ENCODE results near the gene FDXR. TPM values are rescaled to one million over a fixed set of nuclear protein-coding genes. Genes with fewer than 3 reads are reported as not detected.

The FDXR gene
- total RNA-seq, 1 donor from 2014 or later, result 28.1 TPM

- H3K27me3 Mint-ChIP-seq, result peaks cover 53% of the 10 kb centered on the region
- H3K4me1 Mint-ChIP-seq (ENCODE audit: unreplicated experiment), result peaks cover 13% of the 10 kb centered on the region
- no peak overlapping the region for H3K4me3 Mint-ChIP-seq
- TF ChIP-seq, protein P1, sequence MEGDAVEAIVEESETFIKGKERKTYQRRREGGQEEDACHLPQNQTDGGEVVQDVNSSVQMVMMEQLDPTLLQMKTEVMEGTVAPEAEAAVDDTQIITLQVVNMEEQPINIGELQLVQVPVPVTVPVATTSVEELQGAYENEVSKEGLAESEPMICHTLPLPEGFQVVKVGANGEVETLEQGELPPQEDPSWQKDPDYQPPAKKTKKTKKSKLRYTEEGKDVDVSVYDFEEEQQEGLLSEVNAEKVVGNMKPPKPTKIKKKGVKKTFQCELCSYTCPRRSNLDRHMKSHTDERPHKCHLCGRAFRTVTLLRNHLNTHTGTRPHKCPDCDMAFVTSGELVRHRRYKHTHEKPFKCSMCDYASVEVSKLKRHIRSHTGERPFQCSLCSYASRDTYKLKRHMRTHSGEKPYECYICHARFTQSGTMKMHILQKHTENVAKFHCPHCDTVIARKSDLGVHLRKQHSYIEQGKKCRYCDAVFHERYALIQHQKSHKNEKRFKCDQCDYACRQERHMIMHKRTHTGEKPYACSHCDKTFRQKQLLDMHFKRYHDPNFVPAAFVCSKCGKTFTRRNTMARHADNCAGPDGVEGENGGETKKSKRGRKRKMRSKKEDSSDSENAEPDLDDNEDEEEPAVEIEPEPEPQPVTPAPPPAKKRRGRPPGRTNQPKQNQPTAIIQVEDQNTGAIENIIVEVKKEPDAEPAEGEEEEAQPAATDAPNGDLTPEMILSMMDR (conservative IDR thresholded peaks at IDR 0.05), result no peak
- peaks cover 3% of the 10 kb centered on the region for H3K36me3 Mint-ChIP-seq
- no peaks in the 10 kb centered on the region for H3K9me3 Mint-ChIP-seq
- no peak for DNase-seq (ENCODE audit: extremely low spot score, unreplicated experiment)
- no peak overlapping the region for H3K27ac Mint-ChIP-seq
Measured at GRCh38 chr17:74843352-74843627, 29.5 kb downstream of the FDXR start.

DNA sequence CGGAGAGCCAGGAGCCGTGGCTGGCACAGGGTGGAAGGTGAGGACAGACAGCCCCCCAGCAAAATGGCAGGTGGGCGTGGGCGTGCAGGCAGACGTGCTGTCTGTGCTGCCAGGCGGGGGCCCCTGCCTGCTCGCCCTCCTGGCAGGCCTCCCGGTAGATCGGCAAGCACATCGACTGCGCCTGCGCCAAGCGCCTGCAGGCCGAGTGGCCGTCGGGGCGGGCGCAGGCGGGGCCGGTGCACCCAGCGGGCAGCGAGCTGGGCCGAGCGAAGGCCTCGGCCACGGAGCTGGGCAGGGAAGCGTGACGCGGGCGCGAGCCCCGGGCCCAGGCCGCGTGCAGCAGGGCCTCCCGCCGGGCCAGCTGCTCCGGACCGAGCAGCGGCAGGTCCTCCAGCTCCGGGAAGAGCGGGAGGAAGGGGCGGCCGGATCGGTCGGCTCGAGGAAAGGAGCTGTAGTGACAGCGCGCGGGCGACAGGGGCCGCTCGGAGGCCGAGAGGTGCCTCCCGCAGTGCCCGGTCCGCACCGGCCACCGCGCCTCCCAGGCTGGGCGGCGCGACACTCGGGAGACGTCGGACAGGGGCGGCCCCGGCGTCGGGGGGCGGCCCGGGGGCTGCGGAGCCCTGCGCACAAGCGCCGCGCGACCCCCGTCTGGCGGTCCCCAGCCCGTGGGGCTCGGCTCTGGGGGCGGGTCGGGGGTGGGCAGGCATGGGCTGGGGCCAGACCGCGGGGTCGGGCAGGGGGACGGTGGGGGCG, 30.0 kb downstream of the FDXR start:
- DNase-seq (ENCODE audit: extremely low spot score, unreplicated experiment), result no peak
- H3K9me3 Mint-ChIP-seq, result no peaks in the 10 kb centered on the region
- H3K27ac Mint-ChIP-seq, result no peak overlapping the region
- peaks cover 17% of the 10 kb centered on the region for H3K4me1 Mint-ChIP-seq (ENCODE audit: unreplicated experiment)
- peaks cover 50% of the 10 kb centered on the region for H3K27me3 Mint-ChIP-seq
- TF ChIP-seq, protein P1 (conservative IDR thresholded peaks at IDR 0.05), result peak; percentile 74
- no peak overlapping the region for H3K4me3 Mint-ChIP-seq
- H3K36me3 Mint-ChIP-seq, result peaks cover 3% of the 10 kb centered on the region

DNA sequence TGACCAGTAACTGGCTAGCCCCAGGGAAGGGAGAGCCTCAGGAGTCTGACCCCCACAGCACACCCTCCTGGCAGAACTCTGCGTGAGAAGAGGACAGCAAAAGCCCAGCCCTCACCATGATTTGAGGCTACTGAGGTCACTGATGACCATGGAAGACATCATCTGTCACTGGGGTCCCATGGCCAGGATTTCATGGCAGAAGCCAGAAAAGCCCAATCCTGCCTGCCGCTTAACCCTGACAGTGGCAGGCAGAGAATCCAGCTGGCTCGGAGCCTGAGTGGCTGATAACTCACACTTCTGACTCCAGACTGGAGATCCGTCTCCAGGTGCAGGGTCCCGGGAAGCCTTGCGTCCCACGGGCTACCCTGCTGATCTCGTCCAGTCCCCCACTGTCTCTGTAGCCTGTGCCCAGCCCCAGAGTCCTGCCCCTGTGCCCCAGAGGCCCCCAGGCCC, 30.6 kb downstream of the FDXR start:
- peaks cover 50% of the 10 kb centered on the region for H3K27me3 Mint-ChIP-seq
- no peak for DNase-seq (ENCODE audit: extremely low spot score, unreplicated experiment)
- H3K4me3 Mint-ChIP-seq, result no peak overlapping the region
- H3K9me3 Mint-ChIP-seq, result no peaks in the 10 kb centered on the region
- no peak overlapping the region for H3K27ac Mint-ChIP-seq
- TF ChIP-seq, protein P1 (conservative IDR thresholded peaks at IDR 0.05), result no peak
- peaks cover 3% of the 10 kb centered on the region for H3K36me3 Mint-ChIP-seq
- peaks cover 17% of the 10 kb centered on the region for H3K4me1 Mint-ChIP-seq (ENCODE audit: unreplicated experiment)

- Mint-ChIP-seq H3K9me3 (no peaks in the 10 kb centered on the region), H3K4me3 (peak overlapping the region; percentile 70), H3K4me1 (ENCODE audit: unreplicated experiment) (peaks cover 17% of the 10 kb centered on the region), H3K27me3 (peaks cover 46% of the 10 kb centered on the region), H3K27ac (no peak overlapping the region), H3K36me3 (peaks cover 3% of the 10 kb centered on the region)
- TF ChIP-seq, protein P1 (conservative IDR thresholded peaks at IDR 0.05), result no peak
- DNase-seq (ENCODE audit: extremely low spot score, unreplicated experiment), result no peak
Measured at GRCh38 chr17:74840989-74841666, 31.7 kb downstream of the FDXR start.

DNA sequence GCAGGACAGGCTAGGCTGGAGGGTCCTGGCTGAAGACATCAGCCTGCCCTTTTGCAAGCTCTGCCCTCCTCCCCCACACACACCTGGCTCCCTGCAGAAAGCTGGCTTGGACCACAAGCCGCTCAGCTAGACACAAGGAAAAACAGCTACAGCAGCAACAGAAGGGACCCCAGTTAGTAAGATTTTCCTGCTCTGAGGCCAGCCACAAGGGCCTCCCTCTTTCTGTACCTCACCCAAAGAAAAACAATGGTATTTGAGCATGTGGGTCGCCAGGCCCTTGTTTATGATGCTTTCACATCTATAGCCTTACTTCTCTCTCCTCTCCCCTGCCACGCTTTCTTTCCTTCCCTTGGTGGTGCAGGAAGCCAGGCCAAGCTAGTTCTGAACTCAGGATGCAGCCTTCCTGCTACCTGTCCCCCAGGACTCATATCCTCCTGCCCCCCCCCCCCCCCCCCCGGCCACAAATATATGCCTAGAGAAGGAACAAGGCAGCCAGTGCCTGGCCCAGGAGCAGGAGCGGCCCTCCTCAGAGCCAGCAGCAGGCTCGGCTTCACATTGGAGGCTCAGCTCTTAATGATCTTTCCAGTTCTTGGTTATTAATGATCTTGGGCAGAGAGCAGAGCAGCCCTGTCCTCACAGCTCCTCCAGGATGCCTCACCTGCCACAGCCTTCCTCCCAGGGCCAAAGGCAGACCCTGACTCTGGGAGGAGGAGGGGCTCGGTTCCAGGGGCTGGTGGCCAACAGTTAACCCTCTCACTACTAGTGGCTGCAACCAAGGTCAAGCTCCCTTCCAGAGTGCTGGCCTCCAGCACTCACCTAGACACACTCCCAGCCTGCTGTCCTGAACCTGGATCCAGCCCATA, 32.6 kb downstream of the FDXR start:
- no peak for DNase-seq (ENCODE audit: extremely low spot score, unreplicated experiment)
- Mint-ChIP-seq H3K4me3 (no peak overlapping the region), H3K4me1 (ENCODE audit: unreplicated experiment) (peaks cover 21% of the 10 kb centered on the region), H3K9me3 (no peaks in the 10 kb centered on the region), H3K27me3 (peaks cover 38% of the 10 kb centered on the region), H3K27ac (no peak overlapping the region), H3K36me3 (peaks cover 3% of the 10 kb centered on the region)
- TF ChIP-seq, protein P1 (conservative IDR thresholded peaks at IDR 0.05), result no peak
